Measurements from ENCODE around the gene KRT78.

DNA sequence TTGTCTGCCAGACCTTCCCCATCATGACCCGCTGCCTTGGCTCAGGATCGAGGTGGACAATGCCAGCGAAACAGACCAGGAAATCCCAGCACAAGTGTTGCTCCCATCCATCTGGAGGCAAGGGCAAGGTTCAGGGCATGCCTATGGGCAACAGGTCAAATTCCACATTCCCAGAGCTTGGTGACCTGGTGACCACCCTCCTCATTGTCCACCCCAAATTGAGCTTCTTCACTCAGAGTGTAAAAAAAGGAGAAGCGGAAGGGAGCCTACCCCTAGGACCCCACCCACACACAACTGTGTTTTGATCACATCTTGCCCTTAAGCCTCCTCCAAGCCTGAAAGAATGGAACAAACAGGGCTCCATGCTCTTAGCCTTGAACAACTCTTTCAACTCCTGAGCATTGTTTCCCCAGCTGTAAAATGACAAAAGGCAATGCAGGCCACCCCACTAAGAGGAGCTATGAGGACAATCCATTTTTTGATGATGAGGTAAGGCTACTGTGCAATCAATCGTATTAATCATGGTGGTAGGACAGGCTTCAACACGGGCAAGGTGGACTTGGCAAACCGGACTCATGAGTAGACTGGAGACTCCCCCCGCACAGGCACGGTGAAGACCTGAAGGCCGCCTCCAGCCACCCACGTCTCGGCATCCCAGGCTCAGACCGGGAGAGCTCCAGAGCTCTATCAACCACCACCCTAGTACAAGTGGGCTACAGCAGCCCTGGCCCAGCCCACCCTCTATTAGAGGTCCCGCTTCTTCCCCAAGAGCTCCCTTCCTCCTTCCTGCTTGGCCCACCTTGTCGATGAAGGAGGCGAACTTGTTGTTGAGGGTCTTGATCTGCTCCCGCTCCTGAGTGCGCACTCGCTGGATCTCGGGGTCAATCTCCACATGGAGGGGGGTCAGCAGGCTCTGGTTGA, 15.5 kb downstream of the KRT78 start:
- TF ChIP-seq, protein P1, sequence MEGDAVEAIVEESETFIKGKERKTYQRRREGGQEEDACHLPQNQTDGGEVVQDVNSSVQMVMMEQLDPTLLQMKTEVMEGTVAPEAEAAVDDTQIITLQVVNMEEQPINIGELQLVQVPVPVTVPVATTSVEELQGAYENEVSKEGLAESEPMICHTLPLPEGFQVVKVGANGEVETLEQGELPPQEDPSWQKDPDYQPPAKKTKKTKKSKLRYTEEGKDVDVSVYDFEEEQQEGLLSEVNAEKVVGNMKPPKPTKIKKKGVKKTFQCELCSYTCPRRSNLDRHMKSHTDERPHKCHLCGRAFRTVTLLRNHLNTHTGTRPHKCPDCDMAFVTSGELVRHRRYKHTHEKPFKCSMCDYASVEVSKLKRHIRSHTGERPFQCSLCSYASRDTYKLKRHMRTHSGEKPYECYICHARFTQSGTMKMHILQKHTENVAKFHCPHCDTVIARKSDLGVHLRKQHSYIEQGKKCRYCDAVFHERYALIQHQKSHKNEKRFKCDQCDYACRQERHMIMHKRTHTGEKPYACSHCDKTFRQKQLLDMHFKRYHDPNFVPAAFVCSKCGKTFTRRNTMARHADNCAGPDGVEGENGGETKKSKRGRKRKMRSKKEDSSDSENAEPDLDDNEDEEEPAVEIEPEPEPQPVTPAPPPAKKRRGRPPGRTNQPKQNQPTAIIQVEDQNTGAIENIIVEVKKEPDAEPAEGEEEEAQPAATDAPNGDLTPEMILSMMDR (IDR thresholded peaks at IDR 0.05) = no peak
- TF ChIP-seq EZH2 (IDR thresholded peaks at IDR 0.05; ENCODE audit: borderline replicate concordance, insufficient read depth, low read depth, low read length, poor library complexity, severe bottlenecking) = no peak
